WTC11 (cell line): ENCODE data around the gene TPD52L2. TPM values are rescaled to one million over a fixed set of nuclear protein-coding genes. Genes with fewer than 3 reads are reported as not detected.

ENCODE experiments used
- ATAC-seq: fragments of 200-7000 bp; cut with Tn5 transposase; 2 replicates; pipeline ENCODE4 v1.10.0; 2021; ENCODE audit warnings: mild to moderate bottlenecking, moderate library complexity
- CTCF ChIA-PET: fragments of 300-600 bp; sonication (Branson Sonifier 250); formaldehyde crosslinking; loops from one replicate; lab custom pipeline; 2021; ENCODE audit warnings: antibody characterized with exemption; lab: Charles Lee
- POLR2A ChIA-PET: fragments of 350-600 bp; sonication (Branson Sonifier 250); formaldehyde crosslinking; loops from one replicate; lab custom pipeline; 2021; ENCODE audit warnings: antibody characterized with exemption; lab: Charles Lee
- DNase-seq: peaks from one replicate; pipeline ENCODE4 v3.0.0; 2021; ENCODE audit warnings: low spot score
- H3K27ac Mint-ChIP-seq: 2 replicates; pipeline ENCODE4 v1.8.0; 2021; ENCODE audit warnings: mixed read lengths
- H3K27me3 Mint-ChIP-seq: 2 replicates; pipeline ENCODE4 v1.8.0; 2021; ENCODE audit warnings: low read depth, mild to moderate bottlenecking, moderate library complexity, mixed read lengths
- H3K36me3 Mint-ChIP-seq: 2 replicates; pipeline ENCODE4 v1.8.0; 2021; ENCODE audit warnings: mixed read lengths
- H3K4me1 Mint-ChIP-seq: 2 replicates; pipeline ENCODE4 v1.8.0; 2022; ENCODE audit warnings: mixed read lengths
- H3K4me3 Mint-ChIP-seq: 2 replicates; pipeline ENCODE4 v1.8.0; 2021; ENCODE audit warnings: mild to moderate bottlenecking, moderate library complexity, mixed read lengths
- H3K9me3 Mint-ChIP-seq: 2 replicates; pipeline ENCODE4 v1.8.0; 2021; ENCODE audit warnings: mixed read lengths
- ATF1 ChIP-seq: sonication (generic); formaldehyde crosslinking; IDR thresholded peaks from 2 replicates; pipeline ENCODE4 v1.8.1; 2023; ENCODE audit warnings: mild to moderate bottlenecking, moderate library complexity, missing genetic modification reagents
- CREB1 ChIP-seq: sonication (generic); formaldehyde crosslinking; IDR thresholded peaks from 2 replicates; pipeline ENCODE4 v1.8.0; 2023; ENCODE audit warnings: mild to moderate bottlenecking, missing genetic modification reagents
- ELF4 ChIP-seq: sonication (generic); formaldehyde crosslinking; IDR thresholded peaks from 2 replicates; pipeline ENCODE4 v1.8.1; 2022; ENCODE audit warnings: low read depth, mild to moderate bottlenecking, moderate library complexity, missing genetic modification reagents
- GABPB1 ChIP-seq: sonication (generic); formaldehyde crosslinking; IDR thresholded peaks from 2 replicates; pipeline ENCODE4 v1.8.1; 2023; ENCODE audit warnings: mild to moderate bottlenecking, missing genetic modification reagents
- GRHL2 ChIP-seq: fragments of 250-450 bp; sonication (Bioruptor Pico); IDR thresholded peaks from 2 replicates; pipeline ENCODE4 v1.8.0; 2022; ENCODE audit warnings: mild to moderate bottlenecking, moderate library complexity; ENCODE audit not compliant: insufficient replicate concordance, severe bottlenecking
- NR1H2 ChIP-seq: sonication (generic); formaldehyde crosslinking; IDR thresholded peaks from 2 replicates; pipeline ENCODE4 v1.9.0; 2021; ENCODE audit warnings: mild to moderate bottlenecking, moderate library complexity, missing genetic modification reagents
- NR3C1 ChIP-seq: sonication (generic); formaldehyde crosslinking; conservative IDR thresholded peaks from 2 replicates; pipeline ENCODE4 v1.8.1; 2023; ENCODE audit warnings: low read depth, mild to moderate bottlenecking, missing genetic modification reagents
- PRRX2 ChIP-seq: fragments of 250-450 bp; sonication (Bioruptor Pico); IDR thresholded peaks from 2 replicates; pipeline ENCODE4 v1.8.0; 2021; ENCODE audit warnings: mild to moderate bottlenecking
- RELA ChIP-seq: sonication (generic); formaldehyde crosslinking; IDR thresholded peaks from 2 replicates; pipeline ENCODE4 v1.8.1; 2022; ENCODE audit warnings: missing genetic modification reagents, mild to moderate bottlenecking, borderline replicate concordance
- SMAD3 ChIP-seq: sonication (generic); formaldehyde crosslinking; IDR thresholded peaks from 2 replicates; pipeline ENCODE4 v1.8.0; 2022; ENCODE audit warnings: missing genetic modification reagents, mild to moderate bottlenecking, borderline replicate concordance
- TEAD1 ChIP-seq: sonication (generic); formaldehyde crosslinking; IDR thresholded peaks from 2 replicates; pipeline ENCODE4 v1.8.0; 2022; ENCODE audit warnings: mild to moderate bottlenecking, missing genetic modification reagents
- ZBTB43 ChIP-seq: sonication (generic); formaldehyde crosslinking; IDR thresholded peaks from 2 replicates; pipeline ENCODE4 v1.8.1; 2023; ENCODE audit warnings: mild to moderate bottlenecking, missing genetic modification reagents
- ZNF219 ChIP-seq: sonication (generic); formaldehyde crosslinking; IDR thresholded peaks from 2 replicates; pipeline ENCODE4 v1.8.0; 2023; ENCODE audit warnings: missing genetic modification reagents, mild to moderate bottlenecking, borderline replicate concordance
- ZNF232 ChIP-seq: sonication (generic); formaldehyde crosslinking; IDR thresholded peaks from 2 replicates; pipeline ENCODE4 v1.8.0; 2022; ENCODE audit warnings: mild to moderate bottlenecking, missing genetic modification reagents
- ZNF416 ChIP-seq: fragments of 250-450 bp; sonication (Bioruptor Pico); IDR thresholded peaks from 2 replicates; pipeline ENCODE4 v1.9.0; 2021; ENCODE audit warnings: mild to moderate bottlenecking, inconsistent platforms
- ZNF671 ChIP-seq: fragments of 250-450 bp; sonication (Bioruptor Pico); IDR thresholded peaks from 2 replicates; pipeline ENCODE4 v1.8.0; 2021; ENCODE audit warnings: mild to moderate bottlenecking
- total RNA-seq: library from RNA; stranded (reverse); gene quantifications from 3 replicates; pipeline ENCODE4 v1.2.3, GENCODE V29; 2021
- TF ChIP-seq, protein P1 (sequence below): sonication (generic); formaldehyde crosslinking; IDR thresholded peaks from 2 replicates; pipeline ENCODE4 v1.8.1; 2023; ENCODE audit warnings: mild to moderate bottlenecking, missing genetic modification reagents, borderline replicate concordance
- TF ChIP-seq, protein P2 (sequence below): fragments of 250-450 bp; sonication (Bioruptor Pico); IDR thresholded peaks from 2 replicates; pipeline ENCODE4 v1.9.0; 2021; ENCODE audit warnings: mild to moderate bottlenecking

TPD52L2 gene
- total RNA-seq, 1 experiment from 2014 or later: 80.8 TPM

- POLR2A ChIA-PET: no interaction called here
- no peaks in the 10 kb centered on the region for H3K27me3 Mint-ChIP-seq
- CTCF ChIA-PET: interaction anchor here (0.7 to 1.2 kb wide), 4 partner anchors 26 to 133 kb away, joined by 3 read pairs; no protein-coding TSS in a partner anchor
- TF ChIP-seq, protein P1, sequence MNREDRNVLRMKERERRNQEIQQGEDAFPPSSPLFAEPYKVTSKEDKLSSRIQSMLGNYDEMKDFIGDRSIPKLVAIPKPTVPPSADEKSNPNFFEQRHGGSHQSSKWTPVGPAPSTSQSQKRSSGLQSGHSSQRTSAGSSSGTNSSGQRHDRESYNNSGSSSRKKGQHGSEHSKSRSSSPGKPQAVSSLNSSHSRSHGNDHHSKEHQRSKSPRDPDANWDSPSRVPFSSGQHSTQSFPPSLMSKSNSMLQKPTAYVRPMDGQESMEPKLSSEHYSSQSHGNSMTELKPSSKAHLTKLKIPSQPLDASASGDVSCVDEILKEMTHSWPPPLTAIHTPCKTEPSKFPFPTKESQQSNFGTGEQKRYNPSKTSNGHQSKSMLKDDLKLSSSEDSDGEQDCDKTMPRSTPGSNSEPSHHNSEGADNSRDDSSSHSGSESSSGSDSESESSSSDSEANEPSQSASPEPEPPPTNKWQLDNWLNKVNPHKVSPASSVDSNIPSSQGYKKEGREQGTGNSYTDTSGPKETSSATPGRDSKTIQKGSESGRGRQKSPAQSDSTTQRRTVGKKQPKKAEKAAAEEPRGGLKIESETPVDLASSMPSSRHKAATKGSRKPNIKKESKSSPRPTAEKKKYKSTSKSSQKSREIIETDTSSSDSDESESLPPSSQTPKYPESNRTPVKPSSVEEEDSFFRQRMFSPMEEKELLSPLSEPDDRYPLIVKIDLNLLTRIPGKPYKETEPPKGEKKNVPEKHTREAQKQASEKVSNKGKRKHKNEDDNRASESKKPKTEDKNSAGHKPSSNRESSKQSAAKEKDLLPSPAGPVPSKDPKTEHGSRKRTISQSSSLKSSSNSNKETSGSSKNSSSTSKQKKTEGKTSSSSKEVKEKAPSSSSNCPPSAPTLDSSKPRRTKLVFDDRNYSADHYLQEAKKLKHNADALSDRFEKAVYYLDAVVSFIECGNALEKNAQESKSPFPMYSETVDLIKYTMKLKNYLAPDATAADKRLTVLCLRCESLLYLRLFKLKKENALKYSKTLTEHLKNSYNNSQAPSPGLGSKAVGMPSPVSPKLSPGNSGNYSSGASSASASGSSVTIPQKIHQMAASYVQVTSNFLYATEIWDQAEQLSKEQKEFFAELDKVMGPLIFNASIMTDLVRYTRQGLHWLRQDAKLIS (CRISPR knock-in tag): no peak
- TF ChIP-seq, protein P2, sequence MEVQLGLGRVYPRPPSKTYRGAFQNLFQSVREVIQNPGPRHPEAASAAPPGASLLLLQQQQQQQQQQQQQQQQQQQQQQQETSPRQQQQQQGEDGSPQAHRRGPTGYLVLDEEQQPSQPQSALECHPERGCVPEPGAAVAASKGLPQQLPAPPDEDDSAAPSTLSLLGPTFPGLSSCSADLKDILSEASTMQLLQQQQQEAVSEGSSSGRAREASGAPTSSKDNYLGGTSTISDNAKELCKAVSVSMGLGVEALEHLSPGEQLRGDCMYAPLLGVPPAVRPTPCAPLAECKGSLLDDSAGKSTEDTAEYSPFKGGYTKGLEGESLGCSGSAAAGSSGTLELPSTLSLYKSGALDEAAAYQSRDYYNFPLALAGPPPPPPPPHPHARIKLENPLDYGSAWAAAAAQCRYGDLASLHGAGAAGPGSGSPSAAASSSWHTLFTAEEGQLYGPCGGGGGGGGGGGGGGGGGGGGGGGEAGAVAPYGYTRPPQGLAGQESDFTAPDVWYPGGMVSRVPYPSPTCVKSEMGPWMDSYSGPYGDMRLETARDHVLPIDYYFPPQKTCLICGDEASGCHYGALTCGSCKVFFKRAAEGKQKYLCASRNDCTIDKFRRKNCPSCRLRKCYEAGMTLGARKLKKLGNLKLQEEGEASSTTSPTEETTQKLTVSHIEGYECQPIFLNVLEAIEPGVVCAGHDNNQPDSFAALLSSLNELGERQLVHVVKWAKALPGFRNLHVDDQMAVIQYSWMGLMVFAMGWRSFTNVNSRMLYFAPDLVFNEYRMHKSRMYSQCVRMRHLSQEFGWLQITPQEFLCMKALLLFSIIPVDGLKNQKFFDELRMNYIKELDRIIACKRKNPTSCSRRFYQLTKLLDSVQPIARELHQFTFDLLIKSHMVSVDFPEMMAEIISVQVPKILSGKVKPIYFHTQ (CRISPR knock-in tag): no peak
- no peak for TF ChIP-seq GRHL2 (CRISPR knock-in tag)
- TF ChIP-seq NR1H2 (CRISPR knock-in tag): no peak
- TF ChIP-seq RELA (CRISPR knock-in tag): no peak
- TF ChIP-seq SMAD3 (CRISPR knock-in tag): no peak
- no peak for TF ChIP-seq NR3C1
- no peak for TF ChIP-seq ATF1 (CRISPR knock-in tag)
- no peak for TF ChIP-seq ZNF232
- no peak for TF ChIP-seq GABPB1 (CRISPR knock-in tag)
- no peak for TF ChIP-seq PRRX2 (CRISPR knock-in tag)
- TF ChIP-seq TEAD1 (CRISPR knock-in tag): no peak
- no peak for TF ChIP-seq ZNF671 (CRISPR knock-in tag)
- TF ChIP-seq ZBTB43: no peak
- no peak for TF ChIP-seq ZNF416
- no peak for TF ChIP-seq ZNF219
- DNase-seq (no peak), ATAC-seq (no peak)
- H3K4me3 Mint-ChIP-seq: no peak overlapping the region
- H3K36me3 Mint-ChIP-seq: peaks cover 3% of the 10 kb centered on the region; the same call in 1 of the 2 replicates
- H3K27ac Mint-ChIP-seq: peak overlapping the region; percentile 16
- H3K9me3 Mint-ChIP-seq: no peaks in the 10 kb centered on the region
- peaks cover 7% of the 10 kb centered on the region for H3K4me1 Mint-ChIP-seq
Observed at GRCh38 chr20:63908008-63908682, 43.1 kb downstream of the TPD52L2 start.

DNA sequence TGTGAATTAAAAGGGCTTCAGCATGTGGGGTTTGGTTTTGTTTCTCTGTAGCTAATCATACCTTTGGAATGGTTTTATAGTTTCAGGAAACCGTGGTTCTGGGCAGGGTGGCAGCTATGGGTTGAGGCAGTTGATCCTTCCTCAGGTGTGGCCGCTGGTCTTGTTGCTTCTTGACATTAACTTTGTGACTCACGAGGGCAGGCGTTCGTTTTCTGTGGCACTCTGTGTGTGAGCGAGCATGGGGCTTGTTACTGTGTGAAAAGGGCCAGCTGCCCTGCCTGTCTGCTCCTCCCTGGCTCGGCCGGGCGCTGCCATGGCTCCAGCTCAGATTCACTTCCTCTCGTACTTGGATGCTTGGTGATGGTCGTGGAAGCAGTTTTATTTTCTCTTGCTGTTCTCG, 46.1 kb downstream of the TPD52L2 start:
- Mint-ChIP-seq H3K27me3 (no peaks in the 10 kb centered on the region), H3K4me3 (no peak overlapping the region), H3K36me3 (peaks cover 17% of the 10 kb centered on the region), H3K9me3 (peaks cover 13% of the 10 kb centered on the region), H3K4me1 (peaks cover 9% of the 10 kb centered on the region), H3K27ac (peak overlapping the region; percentile 67)
- DNase-seq: no peak
- TF ChIP-seq CREB1 (CRISPR knock-in tag) (no peak), ELF4 (CRISPR knock-in tag) (no peak)
- no peak for ATAC-seq
- ChIA-PET CTCF (interaction anchor here (0.7 to 3.1 kb wide), 4 partner anchors 63 to 141 kb away, joined by 4 to 11 read pairs (median 4); partner anchors contain the start of gene PRPF6), POLR2A (no interaction called here)
